GM23338 (cell line): ENCODE data around the gene SEL1L2. TPM values are rescaled to one million over a fixed set of nuclear protein-coding genes. Genes with fewer than 3 reads are reported as not detected.

Experiments used
- ATAC-seq: fragments of 200-7000 bp; cut with Tn5 transposase; 3 replicates; pipeline ENCODE4 v1.9.1; 2020
- DNase-seq: peaks from one replicate; pipeline ENCODE4 v3.0.0-alpha.2; 2015; ENCODE audit warnings: low spot score
- H2AFZ ChIP-seq: fragments of 200-600 bp; sonication (generic); 2 replicates; pipeline ENCODE4 v1.8.0; 2016; ENCODE audit warnings: antibody characterized with exemption, mild to moderate bottlenecking, moderate library complexity
- H3F3A ChIP-seq: fragments of 200-600 bp; sonication (generic); replicated peaks from 2 replicates; pipeline ENCODE4 v1.8.0; 2017; ENCODE audit warnings: antibody characterized with exemption, mixed run types, low read depth
- H3K27ac ChIP-seq: fragments of 200-600 bp; sonication (generic); 2 replicates; pipeline ENCODE4 v1.6.1; 2016; ENCODE audit warnings: low read depth
- H3K27me3 ChIP-seq: fragments of 200-600 bp; sonication (generic); 2 replicates; pipeline ENCODE4 v1.8.0; 2016; ENCODE audit warnings: mild to moderate bottlenecking, mixed run types, moderate library complexity; ENCODE audit not compliant: insufficient read depth
- H3K36me3 ChIP-seq: fragments of 200-600 bp; sonication (generic); 2 replicates; pipeline ENCODE4 v1.8.0; 2016; ENCODE audit warnings: mild to moderate bottlenecking; ENCODE audit not compliant: insufficient read depth
- H3K4me1 ChIP-seq: fragments of 200-600 bp; sonication (generic); 2 replicates; pipeline ENCODE4 v1.8.0; 2016; ENCODE audit warnings: mild to moderate bottlenecking, moderate library complexity; ENCODE audit not compliant: insufficient read depth
- H3K4me2 ChIP-seq: fragments of 200-600 bp; sonication (generic); 2 replicates; pipeline ENCODE4 v1.7.1; 2017; ENCODE audit warnings: mixed run types
- H3K4me3 ChIP-seq: fragments of 200-600 bp; sonication (generic); 2 replicates; pipeline ENCODE4 v1.6.1; 2016; ENCODE audit warnings: mixed run types
- H3K79me2 ChIP-seq: fragments of 200-600 bp; sonication (generic); replicated peaks from 2 replicates; pipeline ENCODE4 v1.8.0; 2017; ENCODE audit warnings: mild to moderate bottlenecking; ENCODE audit not compliant: insufficient read depth
- H3K9me2 ChIP-seq: fragments of 200-600 bp; sonication (generic); 2 replicates; pipeline ENCODE4 v1.8.0; 2017; ENCODE audit not compliant: insufficient read depth
- H4K20me1 ChIP-seq: fragments of 200-600 bp; sonication (generic); replicated peaks from 2 replicates; pipeline ENCODE4 v1.8.0; 2017; ENCODE audit warnings: mild to moderate bottlenecking; ENCODE audit not compliant: insufficient read depth
- H3K27ac Mint-ChIP-seq: 2 replicates; pipeline ENCODE4 v1.8.0; 2020; ENCODE audit warnings: inconsistent platforms, mild to moderate bottlenecking, moderate library complexity, mixed read lengths
- H3K27me3 Mint-ChIP-seq: 3 replicates; pipeline ENCODE4 v1.8.0; 2022; ENCODE audit warnings: low read depth, mild to moderate bottlenecking, moderate library complexity, mixed read lengths, inconsistent platforms; ENCODE audit not compliant: insufficient read depth, poor library complexity
- H3K36me3 Mint-ChIP-seq: 3 replicates; pipeline ENCODE4 v1.8.0; 2021; ENCODE audit warnings: low read depth, mild to moderate bottlenecking, inconsistent platforms, moderate library complexity, mixed read lengths
- H3K4me1 Mint-ChIP-seq: 3 replicates; pipeline ENCODE4 v1.8.0; 2020; ENCODE audit warnings: mild to moderate bottlenecking, inconsistent platforms, mixed read lengths
- H3K4me3 Mint-ChIP-seq: 3 replicates; pipeline ENCODE4 v1.8.0; 2021; ENCODE audit warnings: moderate library complexity, mild to moderate bottlenecking, inconsistent platforms, mixed read lengths
- H3K9me3 Mint-ChIP-seq: 3 replicates; pipeline ENCODE4 v1.8.0; 2020; ENCODE audit warnings: moderate library complexity, mild to moderate bottlenecking, inconsistent platforms, mixed read lengths
- CREB1 ChIP-seq: fragments of 250-450 bp; sonication (Bioruptor Pico); IDR thresholded peaks from 2 replicates; pipeline ENCODE4 v1.5.0; 2020; ENCODE audit warnings: low read depth, mild to moderate bottlenecking, moderate library complexity
- EZH2 ChIP-seq: fragments of 200-600 bp; sonication (generic); IDR thresholded peaks from one replicate; pipeline ENCODE4 v1.8.0; 2017; ENCODE audit warnings: antibody characterized with exemption, mild to moderate bottlenecking, low read depth; ENCODE audit not compliant: unreplicated experiment
- EZH2phosphoT487 ChIP-seq: fragments of 200-600 bp; sonication (generic); IDR thresholded peaks from one replicate; pipeline ENCODE4 v1.8.1; 2018; ENCODE audit warnings: antibody characterized with exemption; ENCODE audit not compliant: unreplicated experiment
- JUNB ChIP-seq: IDR thresholded peaks from one replicate; pipeline ENCODE4 v1.6.1; 2016; ENCODE audit warnings: antibody characterized with exemption; ENCODE audit not compliant: unreplicated experiment
- NANOG ChIP-seq: IDR thresholded peaks from 2 replicates; pipeline ENCODE4 v1.6.1; 2016; ENCODE audit warnings: antibody characterized with exemption, borderline replicate concordance
- POLR2AphosphoS5 ChIP-seq: IDR thresholded peaks from 2 replicates; pipeline ENCODE4 v1.6.1; 2016; ENCODE audit warnings: antibody characterized with exemption, low read depth
- STAT1 ChIP-seq: IDR thresholded peaks from one replicate; pipeline ENCODE4 v1.6.1; 2016; ENCODE audit warnings: antibody characterized with exemption; ENCODE audit not compliant: unreplicated experiment
- ZNF114 ChIP-seq: fragments of 250-450 bp; sonication (Bioruptor Pico); IDR thresholded peaks from 2 replicates; pipeline ENCODE4 v1.5.0; 2020; ENCODE audit warnings: mild to moderate bottlenecking, moderate library complexity
- ZNF331 ChIP-seq: fragments of 250-450 bp; sonication (Bioruptor Pico); IDR thresholded peaks from 2 replicates; pipeline ENCODE4 v1.5.0; 2020; ENCODE audit warnings: low read depth, mild to moderate bottlenecking, moderate library complexity
- polyA plus RNA-seq: library from polyadenylated mRNA; unstranded; fragments of >200 nt; fragmentation: Nextera tagmentation; extraction: Ambion mirVana; gene quantifications from 2 replicates; pipeline ENCODE4 v1.2.1, GENCODE V29; 2016
- total RNA-seq: library from RNA; depleted of rRNA; stranded (reverse); fragments of >200 nt; shearing (Covaris generic); gene quantifications from 2 replicates; pipeline ENCODE4 v1.2.3, GENCODE V29; 2014
- TF ChIP-seq, protein P1 (sequence below), 2 experiments: fragments of 200-600 bp in 1 of 2; sonication (generic) in 1 of 2; conservative IDR thresholded peaks; 2 replicates each; pipeline versions ENCODE4 v1.5.1 to v1.6.1; 2016 to 2017; ENCODE audit warnings: antibody characterized with exemption in 2 of 2, low read depth in 2 of 2, mild to moderate bottlenecking in 2 of 2, moderate library complexity in 1 of 2
- TF ChIP-seq, protein P2 (sequence below): IDR thresholded peaks from 2 replicates; pipeline ENCODE4 v1.6.1; 2016; ENCODE audit warnings: antibody characterized with exemption
- TF ChIP-seq, protein P3 (sequence below): fragments of 250-450 bp; sonication (Bioruptor Pico); IDR thresholded peaks from 2 replicates; pipeline ENCODE4 v1.5.0; 2020; ENCODE audit warnings: mild to moderate bottlenecking, moderate library complexity
- TF ChIP-seq, protein P4 (sequence below): IDR thresholded peaks from one replicate; pipeline ENCODE4 v1.6.1; 2018; ENCODE audit warnings: antibody characterized with exemption; ENCODE audit not compliant: unreplicated experiment

SEL1L2 gene
- total and polyA plus RNA-seq, 2 experiments from 2014 or later: not detected

DNA sequence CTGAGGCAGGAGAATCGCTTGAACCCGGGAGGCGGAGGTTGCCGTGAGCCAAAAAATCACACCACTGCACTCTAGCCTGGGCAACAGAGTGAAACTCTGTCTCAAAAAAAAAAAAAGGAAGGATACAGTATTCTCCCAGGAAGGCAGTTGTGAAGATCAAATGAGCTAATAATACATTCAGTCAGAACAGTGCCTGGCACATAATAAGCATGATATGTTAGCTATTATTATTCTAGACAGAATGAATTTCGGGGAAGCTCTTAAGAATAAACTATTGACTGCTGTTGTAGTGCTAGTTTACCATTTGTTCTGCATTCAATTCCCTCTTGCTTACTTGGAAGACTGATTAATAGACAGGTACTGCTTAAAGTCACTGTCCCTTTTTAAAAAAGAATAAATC lies 164.9 kb downstream of the SEL1L2 start:
- H3K27me3 ChIP-seq: no peaks in the 10 kb centered on the region
- no peak overlapping the region for H3K27ac ChIP-seq
- H2AFZ ChIP-seq: no peak overlapping the region
- no peak overlapping the region for H3K4me2 ChIP-seq
- no peaks in the 10 kb centered on the region for H3K36me3 ChIP-seq
- no peak overlapping the region for H3K4me3 ChIP-seq
- H3K36me3 Mint-ChIP-seq: no peaks in the 10 kb centered on the region
- DNase-seq (no peak), ATAC-seq (no peak)
- H3K4me3 Mint-ChIP-seq: no peak overlapping the region
- H3F3A ChIP-seq: no peaks in the 10 kb centered on the region
- TF ChIP-seq, protein P1, sequence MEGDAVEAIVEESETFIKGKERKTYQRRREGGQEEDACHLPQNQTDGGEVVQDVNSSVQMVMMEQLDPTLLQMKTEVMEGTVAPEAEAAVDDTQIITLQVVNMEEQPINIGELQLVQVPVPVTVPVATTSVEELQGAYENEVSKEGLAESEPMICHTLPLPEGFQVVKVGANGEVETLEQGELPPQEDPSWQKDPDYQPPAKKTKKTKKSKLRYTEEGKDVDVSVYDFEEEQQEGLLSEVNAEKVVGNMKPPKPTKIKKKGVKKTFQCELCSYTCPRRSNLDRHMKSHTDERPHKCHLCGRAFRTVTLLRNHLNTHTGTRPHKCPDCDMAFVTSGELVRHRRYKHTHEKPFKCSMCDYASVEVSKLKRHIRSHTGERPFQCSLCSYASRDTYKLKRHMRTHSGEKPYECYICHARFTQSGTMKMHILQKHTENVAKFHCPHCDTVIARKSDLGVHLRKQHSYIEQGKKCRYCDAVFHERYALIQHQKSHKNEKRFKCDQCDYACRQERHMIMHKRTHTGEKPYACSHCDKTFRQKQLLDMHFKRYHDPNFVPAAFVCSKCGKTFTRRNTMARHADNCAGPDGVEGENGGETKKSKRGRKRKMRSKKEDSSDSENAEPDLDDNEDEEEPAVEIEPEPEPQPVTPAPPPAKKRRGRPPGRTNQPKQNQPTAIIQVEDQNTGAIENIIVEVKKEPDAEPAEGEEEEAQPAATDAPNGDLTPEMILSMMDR (conservative IDR thresholded peaks at IDR 0.05; ENCODE audit: low read depth in 2 of 2): no peak
- TF ChIP-seq EZH2phosphoT487 (no peak), STAT1 (no peak), ZNF114 (no peak), CREB1 (CRISPR knock-in tag) (no peak), NANOG (no peak), ZNF331 (no peak), POLR2AphosphoS5 (no peak), EZH2 (no peak), JUNB (no peak)
- TF ChIP-seq, protein P2, sequence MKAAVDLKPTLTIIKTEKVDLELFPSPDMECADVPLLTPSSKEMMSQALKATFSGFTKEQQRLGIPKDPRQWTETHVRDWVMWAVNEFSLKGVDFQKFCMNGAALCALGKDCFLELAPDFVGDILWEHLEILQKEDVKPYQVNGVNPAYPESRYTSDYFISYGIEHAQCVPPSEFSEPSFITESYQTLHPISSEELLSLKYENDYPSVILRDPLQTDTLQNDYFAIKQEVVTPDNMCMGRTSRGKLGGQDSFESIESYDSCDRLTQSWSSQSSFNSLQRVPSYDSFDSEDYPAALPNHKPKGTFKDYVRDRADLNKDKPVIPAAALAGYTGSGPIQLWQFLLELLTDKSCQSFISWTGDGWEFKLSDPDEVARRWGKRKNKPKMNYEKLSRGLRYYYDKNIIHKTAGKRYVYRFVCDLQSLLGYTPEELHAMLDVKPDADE: no peak
- TF ChIP-seq, protein P3, sequence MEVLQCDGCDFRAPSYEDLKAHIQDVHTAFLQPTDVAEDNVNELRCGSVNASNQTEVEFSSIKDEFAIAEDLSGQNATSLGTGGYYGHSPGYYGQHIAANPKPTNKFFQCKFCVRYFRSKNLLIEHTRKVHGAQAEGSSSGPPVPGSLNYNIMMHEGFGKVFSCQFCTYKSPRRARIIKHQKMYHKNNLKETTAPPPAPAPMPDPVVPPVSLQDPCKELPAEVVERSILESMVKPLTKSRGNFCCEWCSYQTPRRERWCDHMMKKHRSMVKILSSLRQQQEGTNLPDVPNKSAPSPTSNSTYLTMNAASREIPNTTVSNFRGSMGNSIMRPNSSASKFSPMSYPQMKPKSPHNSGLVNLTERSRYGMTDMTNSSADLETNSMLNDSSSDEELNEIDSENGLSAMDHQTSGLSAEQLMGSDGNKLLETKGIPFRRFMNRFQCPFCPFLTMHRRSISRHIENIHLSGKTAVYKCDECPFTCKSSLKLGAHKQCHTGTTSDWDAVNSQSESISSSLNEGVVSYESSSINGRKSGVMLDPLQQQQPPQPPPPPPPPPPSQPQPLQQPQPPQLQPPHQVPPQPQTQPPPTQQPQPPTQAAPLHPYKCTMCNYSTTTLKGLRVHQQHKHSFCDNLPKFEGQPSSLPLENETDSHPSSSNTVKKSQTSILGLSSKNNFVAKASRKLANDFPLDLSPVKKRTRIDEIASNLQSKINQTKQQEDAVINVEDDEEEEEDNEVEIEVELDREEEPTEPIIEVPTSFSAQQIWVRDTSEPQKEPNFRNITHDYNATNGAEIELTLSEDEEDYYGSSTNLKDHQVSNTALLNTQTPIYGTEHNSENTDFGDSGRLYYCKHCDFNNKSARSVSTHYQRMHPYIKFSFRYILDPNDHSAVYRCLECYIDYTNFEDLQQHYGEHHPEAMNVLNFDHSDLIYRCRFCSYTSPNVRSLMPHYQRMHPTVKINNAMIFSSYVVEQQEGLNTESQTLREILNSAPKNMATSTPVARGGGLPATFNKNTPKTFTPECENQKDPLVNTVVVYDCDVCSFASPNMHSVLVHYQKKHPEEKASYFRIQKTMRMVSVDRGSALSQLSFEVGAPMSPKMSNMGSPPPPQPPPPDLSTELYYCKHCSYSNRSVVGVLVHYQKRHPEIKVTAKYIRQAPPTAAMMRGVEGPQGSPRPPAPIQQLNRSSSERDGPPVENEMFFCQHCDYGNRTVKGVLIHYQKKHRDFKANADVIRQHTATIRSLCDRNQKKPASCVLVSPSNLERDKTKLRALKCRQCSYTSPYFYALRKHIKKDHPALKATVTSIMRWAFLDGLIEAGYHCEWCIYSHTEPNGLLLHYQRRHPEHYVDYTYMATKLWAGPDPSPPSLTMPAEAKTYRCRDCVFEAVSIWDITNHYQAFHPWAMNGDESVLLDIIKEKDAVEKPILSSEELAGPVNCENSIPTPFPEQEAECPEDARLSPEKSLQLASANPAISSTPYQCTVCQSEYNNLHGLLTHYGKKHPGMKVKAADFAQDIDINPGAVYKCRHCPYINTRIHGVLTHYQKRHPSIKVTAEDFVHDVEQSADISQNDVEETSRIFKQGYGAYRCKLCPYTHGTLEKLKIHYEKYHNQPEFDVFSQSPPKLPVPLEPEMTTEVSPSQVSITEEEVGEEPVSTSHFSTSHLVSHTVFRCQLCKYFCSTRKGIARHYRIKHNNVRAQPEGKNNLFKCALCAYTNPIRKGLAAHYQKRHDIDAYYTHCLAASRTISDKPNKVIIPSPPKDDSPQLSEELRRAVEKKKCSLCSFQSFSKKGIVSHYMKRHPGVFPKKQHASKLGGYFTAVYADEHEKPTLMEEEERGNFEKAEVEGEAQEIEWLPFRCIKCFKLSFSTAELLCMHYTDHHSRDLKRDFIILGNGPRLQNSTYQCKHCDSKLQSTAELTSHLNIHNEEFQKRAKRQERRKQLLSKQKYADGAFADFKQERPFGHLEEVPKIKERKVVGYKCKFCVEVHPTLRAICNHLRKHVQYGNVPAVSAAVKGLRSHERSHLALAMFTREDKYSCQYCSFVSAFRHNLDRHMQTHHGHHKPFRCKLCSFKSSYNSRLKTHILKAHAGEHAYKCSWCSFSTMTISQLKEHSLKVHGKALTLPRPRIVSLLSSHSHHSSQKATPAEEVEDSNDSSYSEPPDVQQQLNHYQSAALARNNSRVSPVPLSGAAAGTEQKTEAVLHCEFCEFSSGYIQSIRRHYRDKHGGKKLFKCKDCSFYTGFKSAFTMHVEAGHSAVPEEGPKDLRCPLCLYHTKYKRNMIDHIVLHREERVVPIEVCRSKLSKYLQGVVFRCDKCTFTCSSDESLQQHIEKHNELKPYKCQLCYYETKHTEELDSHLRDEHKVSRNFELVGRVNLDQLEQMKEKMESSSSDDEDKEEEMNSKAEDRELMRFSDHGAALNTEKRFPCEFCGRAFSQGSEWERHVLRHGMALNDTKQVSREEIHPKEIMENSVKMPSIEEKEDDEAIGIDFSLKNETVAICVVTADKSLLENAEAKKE (CRISPR knock-in tag): no peak
- TF ChIP-seq, protein P4, sequence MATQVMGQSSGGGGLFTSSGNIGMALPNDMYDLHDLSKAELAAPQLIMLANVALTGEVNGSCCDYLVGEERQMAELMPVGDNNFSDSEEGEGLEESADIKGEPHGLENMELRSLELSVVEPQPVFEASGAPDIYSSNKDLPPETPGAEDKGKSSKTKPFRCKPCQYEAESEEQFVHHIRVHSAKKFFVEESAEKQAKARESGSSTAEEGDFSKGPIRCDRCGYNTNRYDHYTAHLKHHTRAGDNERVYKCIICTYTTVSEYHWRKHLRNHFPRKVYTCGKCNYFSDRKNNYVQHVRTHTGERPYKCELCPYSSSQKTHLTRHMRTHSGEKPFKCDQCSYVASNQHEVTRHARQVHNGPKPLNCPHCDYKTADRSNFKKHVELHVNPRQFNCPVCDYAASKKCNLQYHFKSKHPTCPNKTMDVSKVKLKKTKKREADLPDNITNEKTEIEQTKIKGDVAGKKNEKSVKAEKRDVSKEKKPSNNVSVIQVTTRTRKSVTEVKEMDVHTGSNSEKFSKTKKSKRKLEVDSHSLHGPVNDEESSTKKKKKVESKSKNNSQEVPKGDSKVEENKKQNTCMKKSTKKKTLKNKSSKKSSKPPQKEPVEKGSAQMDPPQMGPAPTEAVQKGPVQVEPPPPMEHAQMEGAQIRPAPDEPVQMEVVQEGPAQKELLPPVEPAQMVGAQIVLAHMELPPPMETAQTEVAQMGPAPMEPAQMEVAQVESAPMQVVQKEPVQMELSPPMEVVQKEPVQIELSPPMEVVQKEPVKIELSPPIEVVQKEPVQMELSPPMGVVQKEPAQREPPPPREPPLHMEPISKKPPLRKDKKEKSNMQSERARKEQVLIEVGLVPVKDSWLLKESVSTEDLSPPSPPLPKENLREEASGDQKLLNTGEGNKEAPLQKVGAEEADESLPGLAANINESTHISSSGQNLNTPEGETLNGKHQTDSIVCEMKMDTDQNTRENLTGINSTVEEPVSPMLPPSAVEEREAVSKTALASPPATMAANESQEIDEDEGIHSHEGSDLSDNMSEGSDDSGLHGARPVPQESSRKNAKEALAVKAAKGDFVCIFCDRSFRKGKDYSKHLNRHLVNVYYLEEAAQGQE: no peak
- H3K9me3 Mint-ChIP-seq: no peaks in the 10 kb centered on the region
- no peaks in the 10 kb centered on the region for H3K4me1 ChIP-seq
- no peaks in the 10 kb centered on the region for H3K9me2 ChIP-seq
- H3K27ac Mint-ChIP-seq: no peak overlapping the region
- no peaks in the 10 kb centered on the region for H3K79me2 ChIP-seq
- H3K27me3 Mint-ChIP-seq: no peaks in the 10 kb centered on the region
- no peaks in the 10 kb centered on the region for H4K20me1 ChIP-seq
- peaks cover 6% of the 10 kb centered on the region for H3K4me1 Mint-ChIP-seq
